CD4-positive, alpha-beta T cell treated with Interleukin-17A for 4 hours (primary cell): ENCODE results near the gene GMCL2.

Experiments
- DNase-seq: peaks from one replicate; pipeline ENCODE4 v3.0.0-alpha.2; 2020; ENCODE audit warnings: mixed read lengths

The GMCL2 gene

DNA sequence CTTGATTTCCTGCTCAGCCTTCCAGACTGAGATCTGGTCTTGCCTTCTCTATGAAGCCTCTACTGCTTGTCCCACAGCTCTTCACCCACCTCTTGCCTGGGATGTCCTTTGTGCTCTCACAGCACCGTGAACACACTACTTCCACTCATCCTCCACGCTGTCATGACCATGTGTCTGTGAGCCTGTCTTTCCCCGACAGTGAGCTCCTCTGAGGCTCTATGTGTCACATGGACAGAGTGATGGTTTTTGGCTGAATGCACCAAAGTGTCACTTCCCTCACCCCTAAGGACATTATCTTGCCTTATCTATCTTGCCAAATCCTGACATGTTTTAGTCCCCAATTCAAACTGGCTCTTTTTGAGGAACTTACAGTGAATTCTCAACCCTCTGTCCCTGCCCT lies 34.1 kb upstream of the GMCL2 start:
- DNase-seq: no peak

DNA sequence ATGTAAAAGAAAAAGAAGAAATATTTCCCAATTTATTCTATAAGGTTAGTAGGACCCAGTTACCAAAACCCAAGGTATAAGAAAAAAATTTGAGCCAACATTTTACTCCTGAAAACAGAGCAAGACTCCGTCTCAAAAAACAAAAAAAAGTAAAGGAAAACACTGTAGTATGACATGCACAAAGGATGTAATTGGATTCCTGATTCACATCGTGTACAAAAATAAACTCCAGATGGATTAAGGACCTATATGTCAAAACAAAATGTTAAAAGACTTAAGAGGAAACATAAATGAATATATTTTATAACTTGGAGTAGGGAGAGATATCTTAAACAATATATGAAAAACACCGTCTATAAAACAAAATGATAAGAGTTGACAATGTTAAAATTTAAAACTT lies 31.7 kb upstream of the GMCL2 start:
- DNase-seq: no peak

DNA sequence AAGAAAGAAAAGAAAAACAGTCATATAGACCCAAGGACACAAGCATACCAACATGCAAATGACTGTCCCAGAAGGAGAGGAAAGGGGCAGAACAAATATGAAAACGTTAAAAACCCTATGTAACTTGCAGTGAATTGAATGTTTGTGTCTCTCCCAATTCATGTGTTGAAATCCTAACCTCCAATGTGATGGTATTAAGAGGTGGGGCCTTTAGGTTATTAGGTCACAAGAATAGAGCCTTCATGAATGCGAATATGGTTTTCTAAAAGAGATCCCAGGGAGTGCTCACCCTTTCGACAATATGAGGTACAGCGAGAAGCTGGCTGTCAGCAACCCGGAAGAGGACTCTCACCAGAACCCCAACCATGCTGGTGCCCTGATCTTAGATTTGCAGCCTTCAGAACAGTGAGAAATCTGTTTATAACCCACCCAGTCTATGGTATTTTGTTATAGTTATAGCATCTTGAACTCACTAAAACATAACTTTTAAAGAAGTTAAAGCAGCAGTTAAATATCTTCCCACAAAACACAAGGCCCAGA lies 31.1 kb upstream of the GMCL2 start:
- no peak for DNase-seq

GRCh38 chr5:178216779-178217178 lies 29.6 kb upstream of the GMCL2 start:
- DNase-seq: no peak

DNA sequence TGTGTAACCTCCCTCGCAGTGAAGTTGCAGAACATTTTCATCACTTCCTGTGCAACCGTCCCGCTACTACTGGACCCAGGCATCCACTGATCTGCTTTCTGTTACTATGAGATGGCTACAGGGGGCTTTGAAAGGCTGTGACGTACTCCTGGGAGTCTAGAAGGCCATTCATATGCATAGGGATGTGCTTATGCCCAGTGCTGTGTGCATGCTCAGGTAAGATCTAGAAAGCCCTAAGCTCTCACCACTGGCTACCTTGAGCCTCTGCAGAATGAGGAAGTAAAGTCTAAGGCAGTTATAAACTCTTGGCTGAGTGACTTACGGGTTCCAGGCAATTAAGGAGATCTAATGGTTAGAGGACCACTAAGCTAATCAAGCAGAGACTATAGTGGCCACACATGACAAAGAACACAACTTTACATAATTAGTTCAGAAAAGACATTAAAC lies 28.9 kb upstream of the GMCL2 start:
- DNase-seq: no peak

DNA sequence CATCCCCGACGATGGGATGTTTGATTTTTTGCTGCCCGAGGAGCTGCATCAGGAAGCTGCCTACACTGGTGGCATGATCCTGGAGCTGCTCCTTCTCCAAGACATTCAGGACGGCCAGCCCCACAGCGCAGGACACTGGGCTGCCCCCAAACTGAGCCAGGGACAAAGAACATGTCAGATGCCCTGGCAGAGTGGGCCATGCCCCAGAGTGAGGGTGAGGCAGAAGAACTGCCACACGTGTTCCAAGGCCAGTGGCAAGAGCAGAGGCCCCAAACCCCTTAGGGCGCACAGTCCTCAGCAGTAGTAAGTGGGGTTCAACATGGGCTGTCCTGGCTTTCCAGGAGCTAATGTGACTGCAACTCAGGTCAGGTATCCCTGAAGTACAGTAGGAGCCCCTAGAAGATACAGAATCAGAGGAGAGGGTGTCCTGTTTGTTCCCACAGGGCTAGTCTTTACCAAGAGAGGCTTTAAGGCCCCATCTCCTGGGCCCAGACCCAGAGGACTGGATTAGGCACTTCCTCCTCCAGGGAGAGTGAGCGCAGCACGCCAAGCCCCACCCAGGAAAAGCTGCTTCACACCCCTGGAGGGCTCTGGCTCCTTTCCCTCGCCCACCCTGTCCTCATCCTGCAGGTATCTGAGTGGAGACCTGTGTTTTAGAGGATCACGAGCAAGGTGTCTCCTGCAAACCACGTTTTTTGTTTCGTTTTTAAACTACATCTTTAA lies 28.3 kb upstream of the GMCL2 start:
- DNase-seq: no peak

DNA sequence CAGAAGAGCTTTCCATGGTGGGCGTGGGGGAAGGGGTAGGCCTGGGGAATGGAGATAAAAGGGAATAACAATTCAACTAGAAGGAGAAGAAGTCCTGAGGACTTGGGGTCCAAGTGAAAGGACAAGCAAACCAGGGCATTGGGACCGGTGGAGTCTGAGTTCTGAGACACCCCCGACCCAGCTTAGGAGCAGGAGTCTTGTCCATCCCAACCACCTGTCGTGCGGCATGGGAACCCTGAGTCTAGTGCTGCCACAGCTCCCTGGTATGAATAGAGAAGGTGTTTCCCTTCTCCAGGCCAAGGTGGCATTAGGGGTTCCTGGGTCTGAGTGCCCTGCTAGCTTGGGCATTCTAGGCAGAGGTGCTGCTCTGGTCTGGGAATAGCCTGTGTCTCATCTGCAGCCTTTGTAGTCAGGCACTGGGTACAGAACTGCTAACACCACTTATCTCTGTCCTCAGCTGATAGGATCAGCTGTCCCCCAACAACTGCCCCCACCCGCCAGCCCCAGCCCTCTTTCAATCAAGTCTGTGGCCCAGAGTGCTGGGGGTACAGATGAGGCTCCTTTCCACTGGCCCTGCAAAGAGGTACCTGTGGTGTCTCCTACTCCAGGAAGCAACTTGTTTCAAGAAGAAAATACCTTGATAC lies 27.1 kb upstream of the GMCL2 start:
- no peak for DNase-seq

GRCh38 chr5:178213748-178214151 lies 26.6 kb upstream of the GMCL2 start:
- DNase-seq: no peak

DNA sequence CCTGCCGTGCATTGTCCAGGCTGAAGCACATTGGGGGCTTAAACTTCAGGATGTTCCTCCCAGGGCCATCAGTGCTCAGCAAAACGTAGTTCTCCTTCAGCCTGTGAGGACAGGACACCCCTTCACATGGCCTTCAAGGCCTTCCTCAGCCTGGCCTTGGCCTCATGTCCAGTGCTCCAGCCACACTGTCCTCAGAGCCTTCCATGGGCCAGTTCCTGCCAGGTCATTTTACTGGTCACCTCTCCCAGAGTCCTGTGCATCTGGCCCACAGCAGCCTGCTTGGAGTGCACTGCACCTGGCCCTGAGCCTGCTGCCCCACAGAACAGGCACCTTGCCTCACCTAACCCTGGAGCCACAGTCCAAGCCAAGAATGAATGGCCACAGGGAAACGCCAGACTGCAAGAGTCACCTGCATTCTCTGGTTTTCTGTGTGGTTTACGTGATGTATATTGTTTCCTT lies 25.9 kb upstream of the GMCL2 start:
- no peak for DNase-seq

GRCh38 chr5:178212241-178213002 lies 25.3 kb upstream of the GMCL2 start:
- no peak for DNase-seq

DNA sequence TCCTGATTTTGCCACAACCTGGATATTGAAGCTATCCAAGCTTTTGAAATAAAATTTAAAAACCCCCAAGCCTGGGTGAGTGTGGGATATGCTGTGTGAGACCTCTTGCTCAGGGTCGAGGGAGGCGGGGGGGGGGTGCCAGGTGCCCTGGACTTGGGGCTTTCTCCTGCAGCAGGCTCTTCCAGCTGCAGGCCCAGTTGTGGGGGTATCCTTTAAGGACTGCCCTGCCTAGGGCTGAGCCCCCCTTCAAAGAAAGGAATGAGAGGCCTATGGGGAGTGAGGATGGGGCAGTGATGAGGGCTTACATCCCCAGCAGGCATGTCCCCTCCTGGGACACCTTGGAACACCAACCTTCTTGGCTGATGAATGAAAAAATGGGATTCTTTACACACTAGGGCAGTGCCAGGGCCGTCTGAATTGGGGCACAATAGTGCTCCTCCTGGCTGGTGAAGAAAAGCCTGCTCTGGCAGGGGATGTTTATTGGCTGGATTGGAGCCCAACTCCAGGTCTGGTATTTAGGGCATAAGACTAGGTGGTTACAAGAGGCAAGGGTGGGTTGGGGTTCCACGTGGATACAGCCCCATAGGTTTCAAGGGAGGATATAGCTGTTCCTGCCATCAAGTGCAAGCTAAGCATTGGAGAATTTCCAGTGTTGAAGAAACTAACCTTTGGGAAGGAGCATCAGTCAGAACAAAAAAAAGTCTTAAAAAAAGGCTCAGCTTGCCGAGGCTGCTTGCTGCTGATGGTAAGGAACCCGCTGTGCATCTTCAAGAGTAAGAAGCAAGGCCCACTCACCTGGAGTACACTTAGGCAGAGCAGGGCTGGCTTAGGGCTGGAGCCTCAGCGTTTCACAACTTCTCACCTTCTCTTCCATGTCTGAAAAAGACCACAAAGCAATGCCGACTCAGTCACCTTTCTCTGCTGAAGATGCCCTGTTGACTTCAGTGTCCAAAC lies 24.2 kb upstream of the GMCL2 start:
- DNase-seq: no peak

DNA sequence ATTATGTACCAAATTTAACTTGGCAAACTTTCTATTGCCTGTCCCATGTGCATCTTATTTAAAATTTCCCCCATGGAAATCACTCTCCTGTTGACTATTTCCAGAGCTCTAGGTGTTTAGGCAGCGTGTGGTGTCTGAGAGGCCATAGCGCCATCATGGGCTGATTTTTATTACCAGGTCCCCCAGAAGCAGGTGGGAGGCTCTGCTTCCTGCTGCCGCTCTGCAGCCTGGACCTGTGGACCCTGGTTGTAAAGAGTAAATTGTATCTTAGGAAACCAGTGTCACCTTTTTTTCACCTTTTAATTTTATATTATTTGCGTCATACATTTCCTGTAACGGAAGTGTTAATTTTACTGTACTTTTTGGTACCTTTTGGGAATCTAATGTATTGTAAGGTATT lies 23.5 kb upstream of the GMCL2 start:
- DNase-seq: no peak

DNA sequence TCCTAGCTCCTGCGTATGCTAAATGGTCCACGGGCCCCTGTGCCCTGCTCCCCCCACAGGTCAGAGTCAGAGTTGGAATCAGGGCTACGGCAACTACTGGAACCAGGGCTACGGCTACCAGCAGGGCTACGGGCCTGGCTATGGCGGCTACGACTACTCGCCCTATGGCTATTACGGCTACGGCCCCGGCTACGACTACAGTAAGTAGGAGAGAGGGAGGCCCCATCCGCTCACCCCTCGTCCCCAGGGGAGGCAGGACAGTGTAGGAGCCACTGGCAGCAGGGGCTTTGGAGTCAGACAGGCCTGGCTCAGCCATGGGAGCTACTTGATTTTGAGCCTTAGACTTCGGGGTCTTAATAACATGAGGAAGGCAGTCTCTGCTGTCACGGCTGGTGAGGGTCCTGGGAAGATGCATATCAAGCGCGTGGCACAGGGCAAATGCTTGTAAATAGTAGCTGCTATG lies 22.9 kb upstream of the GMCL2 start:
- no peak for DNase-seq

DNA sequence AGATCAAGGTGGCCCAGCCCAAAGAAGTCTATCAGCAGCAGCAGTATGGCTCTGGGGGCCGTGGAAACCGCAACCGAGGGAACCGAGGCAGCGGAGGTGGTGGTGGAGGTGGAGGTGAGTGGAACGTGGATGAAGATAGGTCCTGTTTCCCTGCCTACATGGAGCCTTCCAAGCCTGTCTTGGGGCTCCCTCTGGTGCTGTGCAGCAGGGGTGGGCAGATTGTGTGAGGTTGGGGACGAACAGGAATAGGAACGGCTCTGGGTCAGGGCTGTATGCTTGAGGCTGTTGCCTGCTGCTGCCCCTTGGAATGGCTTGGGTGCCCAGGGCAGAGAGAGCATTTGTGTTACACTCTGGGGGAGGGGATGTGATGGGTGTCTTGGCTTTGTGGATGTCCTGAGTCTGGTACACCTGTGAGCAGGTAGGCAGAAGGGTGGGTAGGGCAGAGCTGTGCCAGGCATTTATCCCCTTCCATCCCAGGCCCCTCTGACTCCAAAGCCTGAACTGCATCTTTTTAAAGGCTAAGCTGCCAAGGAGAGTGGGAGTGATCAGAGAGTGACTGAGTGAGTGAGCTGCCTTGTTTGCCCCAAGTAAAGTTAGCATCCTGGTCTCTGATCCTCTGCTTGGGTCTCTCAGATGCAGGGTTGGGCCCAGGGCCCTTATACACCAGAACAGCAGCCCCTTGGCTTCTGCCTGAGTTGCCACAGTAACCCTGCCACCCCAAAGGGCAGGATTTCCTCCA lies 22.3 kb upstream of the GMCL2 start:
- no peak for DNase-seq

DNA sequence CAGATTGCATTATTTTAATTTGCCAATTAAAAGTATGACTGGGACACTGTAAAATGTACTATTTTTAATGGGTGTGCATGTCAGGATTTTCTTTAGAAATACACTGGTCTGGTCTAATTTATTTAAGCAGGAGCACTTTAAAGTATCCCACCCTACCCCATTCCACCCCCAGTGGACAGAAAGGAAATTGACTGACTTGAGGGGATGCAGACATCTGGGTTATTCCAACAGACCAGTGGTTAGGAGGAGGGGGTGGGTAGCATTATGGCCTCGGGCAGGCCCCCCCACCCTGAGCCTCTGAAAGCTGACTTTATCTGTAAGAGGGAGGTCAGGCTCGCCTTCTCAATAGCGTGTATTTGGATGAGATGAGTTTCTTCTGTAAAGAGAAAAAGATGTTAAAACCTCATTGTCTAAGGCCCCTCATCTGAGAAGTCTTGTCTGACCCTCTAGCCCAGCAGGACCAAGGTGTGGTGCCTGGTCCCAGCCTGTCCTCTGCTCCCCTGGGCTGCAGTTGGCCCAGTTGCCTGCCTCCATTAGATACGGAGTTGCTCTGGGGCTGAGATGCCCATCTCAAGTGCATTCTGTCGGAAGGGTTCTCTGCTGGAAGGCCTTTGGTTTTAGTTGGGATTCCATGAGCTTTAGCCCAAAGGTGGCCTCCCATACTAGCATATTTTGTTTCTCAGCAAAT lies 21.5 kb upstream of the GMCL2 start:
- no peak for DNase-seq

- DNase-seq: no peak
Observed at GRCh38 chr5:178207917-178208280, 20.7 kb upstream of the GMCL2 start.

DNA sequence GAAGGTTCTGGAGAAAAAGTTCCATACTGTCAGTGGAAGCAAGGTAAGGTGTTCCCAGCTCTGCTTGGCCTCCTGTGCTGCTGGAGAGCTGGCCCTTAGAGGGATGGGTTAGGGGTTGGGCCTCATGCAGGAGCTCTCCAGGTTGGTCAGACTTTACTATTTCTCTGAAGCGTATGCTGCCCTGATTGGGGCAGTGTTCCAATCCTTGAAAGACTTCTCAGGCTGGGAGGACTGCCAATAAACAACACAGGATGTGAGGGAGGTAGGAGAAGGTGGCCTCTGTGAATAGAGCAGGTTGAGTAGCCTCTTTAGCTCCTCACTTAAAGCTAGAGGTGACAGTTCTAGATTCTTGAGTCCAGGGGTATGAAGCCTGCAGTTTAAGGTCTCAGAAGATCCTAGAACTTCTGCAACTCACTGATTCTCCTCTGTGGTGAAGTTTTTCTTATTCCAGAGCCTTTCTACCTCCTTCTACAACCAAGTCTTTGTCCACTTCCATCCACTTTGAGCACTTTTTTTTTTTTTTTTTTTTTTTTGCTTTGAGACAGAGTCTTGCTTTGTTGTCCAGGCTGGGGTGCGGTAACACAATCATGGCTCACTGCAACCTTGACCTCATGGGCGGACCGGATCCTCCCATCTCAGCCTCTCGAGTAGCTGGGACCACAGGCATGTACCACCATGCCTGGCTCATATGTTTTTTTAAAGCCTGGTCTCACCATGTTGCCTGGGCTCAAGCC lies 20.2 kb upstream of the GMCL2 start:
- DNase-seq: no peak

DNA sequence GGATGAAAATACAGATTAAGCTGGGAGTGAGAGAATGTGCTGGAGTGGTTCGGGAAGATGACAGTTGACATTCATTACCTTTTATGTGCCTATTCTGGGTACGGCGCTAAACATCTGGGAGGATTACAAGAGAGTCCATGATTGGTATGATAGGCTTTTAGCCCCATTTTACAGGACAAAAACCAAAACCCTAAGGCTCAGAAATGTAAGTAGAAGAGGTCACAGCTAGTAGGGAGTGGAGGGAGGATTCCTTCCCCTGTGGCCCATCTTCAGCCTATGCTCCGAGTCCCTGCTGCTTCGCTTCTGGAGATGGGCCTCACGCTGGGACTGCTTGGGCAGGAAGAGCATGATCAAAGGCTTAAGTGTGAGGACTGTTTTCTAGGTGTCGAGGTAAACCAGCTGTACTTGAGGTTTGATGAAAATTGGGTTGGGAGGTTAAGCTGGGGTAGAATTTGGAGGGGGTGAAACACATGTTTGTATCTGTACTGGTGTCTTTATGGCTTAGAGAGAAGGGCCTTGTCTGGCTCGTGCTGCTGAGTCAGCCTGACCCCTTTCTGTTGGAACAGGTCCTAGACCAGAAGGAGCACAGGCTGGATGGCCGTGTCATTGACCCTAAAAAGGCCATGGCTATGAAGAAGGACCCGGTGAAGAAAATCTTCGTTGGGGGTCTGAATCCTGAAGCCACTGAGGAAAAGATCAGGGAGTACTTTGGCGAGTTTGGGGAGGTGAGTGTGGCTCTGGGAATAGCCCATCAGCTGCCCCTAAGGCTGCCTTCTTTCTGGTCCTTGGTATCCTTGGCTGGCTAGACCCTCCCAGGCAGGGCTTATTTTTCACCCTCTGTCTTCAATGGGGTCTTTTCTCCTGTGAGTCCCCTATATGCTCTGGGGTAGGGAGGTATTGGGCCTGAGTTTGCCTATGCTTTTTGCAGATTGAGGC lies 19.3 kb upstream of the GMCL2 start:
- peak; percentile 24 for DNase-seq

- no peak for DNase-seq
Observed at GRCh38 chr5:178205749-178206047, 18.5 kb upstream of the GMCL2 start.
